ENCODE results near the gene BMPER. TPM values are rescaled to one million over a fixed set of nuclear protein-coding genes. Genes with fewer than 3 reads are reported as not detected.
A peak's percentile ranks its signal among the peaks of the same experiment; 100 is the strongest.

BMPER gene
- total and polyA plus RNA-seq, 2 of the 8 experiments (the other 6 are each of a cell fraction or from before 2014, with no cell fraction given): 0.33 to 0.69 TPM

DNA sequence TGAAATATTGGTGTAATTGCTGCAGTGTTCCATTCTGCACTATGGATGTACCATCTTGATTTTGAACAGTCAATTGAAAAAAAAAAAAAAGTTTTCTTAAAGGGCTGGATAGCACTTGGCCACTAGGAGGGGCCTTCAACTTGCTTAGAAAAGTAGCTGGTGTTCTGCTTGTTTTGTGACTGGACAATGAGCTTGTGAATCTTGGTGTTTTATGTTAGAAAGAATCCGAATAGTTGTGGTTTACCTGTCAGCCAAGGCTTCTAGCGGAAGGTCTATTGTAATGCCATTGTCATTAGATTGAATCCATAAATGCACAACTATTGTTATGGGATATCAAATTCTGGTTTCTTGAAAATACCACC, 77.1 kb downstream of the BMPER start (continued):
- TF ChIP-seq, protein P1, sequence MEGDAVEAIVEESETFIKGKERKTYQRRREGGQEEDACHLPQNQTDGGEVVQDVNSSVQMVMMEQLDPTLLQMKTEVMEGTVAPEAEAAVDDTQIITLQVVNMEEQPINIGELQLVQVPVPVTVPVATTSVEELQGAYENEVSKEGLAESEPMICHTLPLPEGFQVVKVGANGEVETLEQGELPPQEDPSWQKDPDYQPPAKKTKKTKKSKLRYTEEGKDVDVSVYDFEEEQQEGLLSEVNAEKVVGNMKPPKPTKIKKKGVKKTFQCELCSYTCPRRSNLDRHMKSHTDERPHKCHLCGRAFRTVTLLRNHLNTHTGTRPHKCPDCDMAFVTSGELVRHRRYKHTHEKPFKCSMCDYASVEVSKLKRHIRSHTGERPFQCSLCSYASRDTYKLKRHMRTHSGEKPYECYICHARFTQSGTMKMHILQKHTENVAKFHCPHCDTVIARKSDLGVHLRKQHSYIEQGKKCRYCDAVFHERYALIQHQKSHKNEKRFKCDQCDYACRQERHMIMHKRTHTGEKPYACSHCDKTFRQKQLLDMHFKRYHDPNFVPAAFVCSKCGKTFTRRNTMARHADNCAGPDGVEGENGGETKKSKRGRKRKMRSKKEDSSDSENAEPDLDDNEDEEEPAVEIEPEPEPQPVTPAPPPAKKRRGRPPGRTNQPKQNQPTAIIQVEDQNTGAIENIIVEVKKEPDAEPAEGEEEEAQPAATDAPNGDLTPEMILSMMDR (IDR thresholded peaks at IDR 0.05; ENCODE audit: control extremely low read depth in 1 of 3, insufficient read depth in 1 of 3, low read depth in 1 of 3, low read length in 3 of 3): peak in 2 of 3 experiments; percentile 65 to 73; a peak in 3 of 4 replicates
- no peak for TF ChIP-seq TBP (IDR thresholded peaks at IDR 0.05; ENCODE audit: low read depth, low read length)

Measured in H1 (cell line).